GM12878 (cell line): ENCODE data around the gene IL18R1. TPM values are rescaled to one million over a fixed set of nuclear protein-coding genes. Genes with fewer than 3 reads are reported as not detected.

Experiments used
- ATAC-seq: fragments of 200-7000 bp; cut with Tn5 transposase; 3 replicates; pipeline ENCODE4 v1.9.1; 2020; ENCODE audit warnings: mild to moderate bottlenecking, moderate library complexity
- BruUV-seq: library from RNA; stranded (reverse); fragments of 400-500 nt; replicated peaks from 2 replicates; lab custom pipeline; 2021; lab: Mats Ljungman, UMichigan
- CTCF ChIA-PET: fragments of 300-600 bp; sonication (Branson Sonifier 250); formaldehyde crosslinking; extraction: SDS; loops from one replicate; lab custom pipeline; 2021; ENCODE audit warnings: inconsistent platforms; lab: Yijun Ruan, JAX
- POLR2A ChIA-PET: fragments of 350-600 bp; formaldehyde crosslinking; extraction: SDS; loops from one replicate; lab custom pipeline; 2021; ENCODE audit warnings: inconsistent platforms; lab: Charles Lee
- RAD21 ChIA-PET: fragments of 300-600 bp; sonication (Branson Sonifier 250); formaldehyde crosslinking; loops from one replicate; lab custom pipeline; 2023; ENCODE audit warnings: antibody characterized with exemption; ENCODE audit not compliant: unreplicated experiment; lab: Charles Lee
- SMC1A ChIA-PET: fragments of 300-600 bp; sonication (Branson Sonifier 250); formaldehyde crosslinking; loops from one replicate; lab custom pipeline; 2023; ENCODE audit not compliant: unreplicated experiment, uncharacterized antibody; lab: Charles Lee
- DNase-seq: peaks from one replicate; pipeline ENCODE4 v3.0.0-alpha.2; 2011; ENCODE audit warnings: low read depth, low spot score
- FAIRE-seq: peaks from 3 replicates; lab custom pipeline; 2011; peaks lifted over from hg19 to GRCh38; lab: Jason Lieb, UNC
- H2AFZ ChIP-seq: 2 replicates; pipeline ENCODE4 v1.6.0; 2011; ENCODE audit warnings: low read depth, low read length, control low read depth; ENCODE audit not compliant: control insufficient read depth
- H3K27ac ChIP-seq: 2 replicates; pipeline ENCODE4 v1.5.1; 2011; ENCODE audit warnings: control low read depth; ENCODE audit not compliant: control insufficient read depth, insufficient read depth
- H3K27me3 ChIP-seq, 2 experiments: replicated peaks in 1 of 2; 2 replicates each; pipeline versions ENCODE4 v1.6.0 to v1.6.1; 2011; ENCODE audit warnings: low read length in 1 of 2; ENCODE audit not compliant: control insufficient read depth in 2 of 2, insufficient read depth in 2 of 2
- H3K36me3 ChIP-seq, 2 experiments: 2 replicates each; pipeline ENCODE4 v1.5.1; 2011; ENCODE audit warnings: low read length in 1 of 2; ENCODE audit not compliant: control insufficient read depth in 2 of 2, insufficient read depth in 2 of 2
- H3K4me1 ChIP-seq: 2 replicates; pipeline ENCODE4 v1.6.1; 2011; ENCODE audit warnings: mild to moderate bottlenecking, low read length, moderate library complexity, mixed read lengths; ENCODE audit not compliant: control insufficient read depth, insufficient read depth
- H3K4me2 ChIP-seq: 2 replicates; pipeline ENCODE4 v1.6.0; 2011; ENCODE audit warnings: control low read depth; ENCODE audit not compliant: control insufficient read depth, insufficient read depth
- H3K4me3 ChIP-seq: fragments of 200-600 bp; sonication (generic); 2 replicates; pipeline ENCODE4 v1.5.1; 2016
- H3K79me2 ChIP-seq: 2 replicates; pipeline ENCODE4 v1.6.0; 2011; ENCODE audit warnings: low read length; ENCODE audit not compliant: control insufficient read depth, insufficient read depth
- H3K9ac ChIP-seq: 2 replicates; pipeline ENCODE4 v1.8.0; 2011; ENCODE audit warnings: low read length, control low read depth, mixed read lengths; ENCODE audit not compliant: control insufficient read depth, insufficient read depth
- H3K9me3 ChIP-seq: replicated peaks from 3 replicates; pipeline ENCODE4 v1.5.1; 2011; ENCODE audit warnings: mild to moderate bottlenecking, low read length; ENCODE audit not compliant: control insufficient read depth, insufficient read depth
- H4K20me1 ChIP-seq: 2 replicates; pipeline ENCODE4 v1.6.0; 2011; ENCODE audit not compliant: control insufficient read depth, insufficient read depth
- CHD2 ChIP-seq: IDR thresholded peaks from 2 replicates; pipeline ENCODE4 v1.6.1; 2011; ENCODE audit warnings: low read depth, low read length, improper control_type of control experiment, borderline replicate concordance
- CUX1 ChIP-seq: IDR thresholded peaks from 2 replicates; pipeline ENCODE4 v1.6.1; 2012; ENCODE audit warnings: improper control_type of control experiment, low read depth, low read length; ENCODE audit not compliant: insufficient replicate concordance
- KLF5 ChIP-seq: fragments of 450-650 bp; IDR thresholded peaks from 2 replicates; pipeline ENCODE4 v1.6.1; 2014; ENCODE audit warnings: mild to moderate bottlenecking; ENCODE audit not compliant: partially characterized antibody
- MLLT1 ChIP-seq: fragments of 450-650 bp; IDR thresholded peaks from 2 replicates; pipeline ENCODE4 v1.6.1; 2016; ENCODE audit warnings: mild to moderate bottlenecking
- NKRF ChIP-seq: fragments of 450-650 bp; conservative IDR thresholded peaks from 2 replicates; pipeline ENCODE4 v1.6.1; 2017; ENCODE audit warnings: mild to moderate bottlenecking, moderate library complexity
- SUPT20H ChIP-seq: IDR thresholded peaks from 2 replicates; pipeline ENCODE4 v1.6.1; 2011; ENCODE audit warnings: low read depth, mild to moderate bottlenecking, low read length, moderate library complexity, borderline replicate concordance; ENCODE audit not compliant: control insufficient read depth
- ZBTB40 ChIP-seq: fragments of 450-650 bp; IDR thresholded peaks from 2 replicates; pipeline ENCODE4 v1.6.1; 2016; ENCODE audit warnings: mild to moderate bottlenecking, moderate library complexity, borderline replicate concordance
- WGBS: methylation state at CpG from one replicate; pipeline ENCODE4 v1.1.6; 2016; ENCODE audit warnings: low lambda C conversion rate; ENCODE audit not compliant: insufficient replicate concordance, insufficient coverage; ENCODE audit errors: missing lambda C conversion rate; 5-methylcytosine and 5-hydroxymethylcytosine counted together
- in situ Hi-C: fragments of 300-500 bp; cut with MboI; formaldehyde crosslinking; loops from 9 replicates; pipeline ENCODE4 v1.14.3; 2018; ENCODE audit warnings: mixed read lengths
- intact Hi-C: fragments of 100-400 bp; cut with micrococcal nuclease; formaldehyde crosslinking; loops from one replicate; pipeline ENCODE4 v1.14.2; 2022; ENCODE audit not compliant: unreplicated experiment
- polyA plus RNA-seq, 11 experiments: library from polyadenylated mRNA; depleted of rRNA in 4 of 11; unstranded in 6 of 11; stranded (reverse) in 5 of 11; fragments of >200 nt; fragmentation: Nextera tagmentation in 4 of 11; fragmentation: Illumina TruSeq in 1 of 11; extraction: Ambion mirVana in 4 of 11; extraction: Trizol in 1 of 11; gene quantifications; 1 replicate in 1 of 11; 2 replicates in 10 of 11; pipeline versions ENCODE4 v1.2.1 to v1.2.3, GENCODE V29; 2011 to 2016; ENCODE audit warnings: inconsistent platforms in 2 of 11, missing spikeins in 2 of 11, low read depth in 1 of 11
- total RNA-seq, 4 experiments: library from RNA; depleted of rRNA in 3 of 4; stranded (reverse); fragments of >200 nt in 3 of 4; fragmentation: Illumina TruSeq in 1 of 4; extraction: Trizol in 1 of 4; gene quantifications; 2 replicates each; pipeline versions ENCODE4 v1.2.1 to v1.2.3, GENCODE V29; 2013 to 2021

Gene IL18R1
- total and polyA plus RNA-seq, 10 of the 15 experiments (the other 5 are each of a cell fraction or from before 2014, with no cell fraction given): 3.5 to 15.5 (median 11.1) TPM

- CTCF ChIA-PET: no interaction called here
- TF ChIP-seq SUPT20H (no peak), ZBTB40 (no peak), CUX1 (no peak), CHD2 (no peak), MLLT1 (0 out of 2 replicates have a peak, but pooled peaks have one; percentile 44), NKRF (no peak), KLF5 (no peak)
These were observed 32.4 kb downstream of the IL18R1 start for GRCh38 chr2:102387763-102388546.

More at GRCh38 chr2:102387763-102388546, 32.4 kb downstream of the IL18R1 start:
- H3K36me3 ChIP-seq: peaks cover 2 to 10% of the 10 kb centered on the region in 2 experiments; a peak in 3 of 4 replicates
- RAD21 ChIA-PET: interaction anchor here (1.7 to 2.6 kb wide), 2 partner anchors 30 to 48 kb away, joined by 3 to 8 read pairs; no protein-coding TSS in a partner anchor
- H4K20me1 ChIP-seq: no peaks in the 10 kb centered on the region
- BruUV-seq: no TSS peak
- no peak overlapping the region for H3K4me2 ChIP-seq
- in situ Hi-C loops: no loop called here
- FAIRE-seq (peak; percentile 7), DNase-seq (peak; percentile 51), ATAC-seq (peak; percentile 90)
- peak overlapping the region; percentile 17; the same call in 1 of the 2 replicates for H3K4me3 ChIP-seq
- intact Hi-C loops: loop anchor here (2.0 kb wide), 1 partner anchor 25 kb away; no protein-coding TSS in a partner anchor
- H3K27me3 ChIP-seq: no peaks in the 10 kb centered on the region
- POLR2A ChIA-PET: no interaction called here
- H3K27ac ChIP-seq: peak overlapping the region; percentile 56
- H3K4me1 ChIP-seq: peaks cover 29% of the 10 kb centered on the region
- peak overlapping the region; percentile 21; the same call in 1 of the 2 replicates for H2AFZ ChIP-seq
- H3K79me2 ChIP-seq: no peaks in the 10 kb centered on the region
- 61% methylated on average over 7 of the region's 7 CpGs for WGBS
- H3K9ac ChIP-seq: 0 out of 2 replicates have a peak overlapping the region, but pooled peaks have one; percentile 4
- peaks cover 12% of the 10 kb centered on the region for H3K9me3 ChIP-seq
- SMC1A ChIA-PET: interaction anchor here (0.8 to 1.9 kb wide), 3 partner anchors 20 to 31 kb away, joined by 4 to 5 read pairs (median 4); no protein-coding TSS in a partner anchor
